ENCODE results near the gene HOXA3. TPM values are rescaled to one million over a fixed set of nuclear protein-coding genes. Genes with fewer than 3 reads are reported as not detected.

The HOXA3 gene
- total and polyA plus RNA-seq, 9 donors = 0.36 to 50.9 (median 2.3) TPM

- intact Hi-C loops (cut with DNase I) = no loop called here
Observed at GRCh38 chr7:27121684-27122076, 30.7 kb downstream of the HOXA3 start.

GRCh38 chr7:27119412-27119911 lies 32.9 kb downstream of the HOXA3 start:
- DNase-seq = no peak
- no peaks in the 10 kb centered on the region for H3K4me1 ChIP-seq (ENCODE audit: insufficient read depth)
- H3K36me3 ChIP-seq = no peaks in the 10 kb centered on the region
- WGBS, 3 donors = 62 to 83% (median 76%) methylated on average over 1 of the region's 1 CpG
- no peaks in the 10 kb centered on the region for H3K27me3 ChIP-seq
- no peak overlapping the region for H3K27ac ChIP-seq
- TF ChIP-seq EP300 (IDR thresholded peaks at IDR 0.05) (no peak), CTCF (IDR thresholded peaks at IDR 0.05) (no peak), POLR2A (IDR thresholded peaks at IDR 0.05) (no peak)
- no peak overlapping the region for H3K4me3 ChIP-seq
- intact Hi-C loops (cut with DNase I) = no loop called here
- H3K9me3 ChIP-seq = no peaks in the 10 kb centered on the region

More at GRCh38 chr7:27121684-27122076, 30.7 kb downstream of the HOXA3 start:
- H3K36me3 ChIP-seq = no peaks in the 10 kb centered on the region
- H3K4me1 ChIP-seq (ENCODE audit: insufficient read depth) = no peaks in the 10 kb centered on the region
- H3K27me3 ChIP-seq = no peaks in the 10 kb centered on the region
- no peaks in the 10 kb centered on the region for H3K9me3 ChIP-seq
- no peak for DNase-seq
- H3K4me3 ChIP-seq = no peak overlapping the region
- TF ChIP-seq EP300 (IDR thresholded peaks at IDR 0.05) (no peak), POLR2A (IDR thresholded peaks at IDR 0.05) (no peak), CTCF (IDR thresholded peaks at IDR 0.05) (no peak)
- 75 to 81% (median 75%) methylated on average over 7 of the region's 7 CpGs for WGBS, 3 donors
- H3K27ac ChIP-seq = no peak overlapping the region

- Histone ChIP-seq H3K4me1 (ENCODE audit: insufficient read depth) (no peaks in the 10 kb centered on the region), H3K27me3 (no peaks in the 10 kb centered on the region), H3K4me3 (no peak overlapping the region), H3K27ac (no peak overlapping the region), H3K9me3 (no peaks in the 10 kb centered on the region), H3K36me3 (no peaks in the 10 kb centered on the region)
- WGBS, 3 donors = 46 to 61% (median 59%) methylated on average over 3 of the region's 3 CpGs
- intact Hi-C loops (cut with DNase I) = no loop called here
- no peak for DNase-seq
- TF ChIP-seq CTCF (IDR thresholded peaks at IDR 0.05) (no peak), POLR2A (IDR thresholded peaks at IDR 0.05) (no peak), EP300 (IDR thresholded peaks at IDR 0.05) (no peak)
Observed at GRCh38 chr7:27118580-27118979, 33.8 kb downstream of the HOXA3 start.

- Histone ChIP-seq H3K4me1 (ENCODE audit: insufficient read depth) (no peaks in the 10 kb centered on the region), H3K27me3 (no peaks in the 10 kb centered on the region), H3K9me3 (no peaks in the 10 kb centered on the region), H3K36me3 (no peaks in the 10 kb centered on the region), H3K27ac (peak overlapping the region in 1 of 2 donors; percentile 42), H3K4me3 (no peak overlapping the region)
- TF ChIP-seq POLR2A (IDR thresholded peaks at IDR 0.05) = no peak
- peak in 1 of 5 donors; percentile 63 for DNase-seq
- intact Hi-C loops (cut with DNase I) = no loop called here
- 25 to 38% (median 31%) methylated on average over 19 of the region's 19 CpGs for WGBS, 3 donors
Observed at GRCh38 chr7:27117887-27118491, 34.4 kb downstream of the HOXA3 start.

Measured in ovary (tissue), 9 donors.